Nephron (organoid): ENCODE measurements around the gene KRT80.

Experiments used
- H3K27ac Mint-ChIP-seq, 3 experiments: 2 replicates each; pipeline ENCODE4 v1.8.0; 2020; ENCODE audit warnings: mixed read lengths in 3 of 3, mild to moderate bottlenecking in 2 of 3, moderate library complexity in 1 of 3
- H3K27me3 Mint-ChIP-seq: 2 replicates; pipeline ENCODE4 v1.8.0; 2021; ENCODE audit warnings: low read depth, mild to moderate bottlenecking, moderate library complexity, mixed read lengths
- H3K36me3 Mint-ChIP-seq: 2 replicates; pipeline ENCODE4 v1.8.0; 2020; ENCODE audit warnings: low read depth, mixed read lengths
- H3K4me1 Mint-ChIP-seq: 2 replicates; pipeline ENCODE4 v1.8.0; 2020; ENCODE audit warnings: mixed read lengths
- H3K4me3 Mint-ChIP-seq, 3 experiments: 2 replicates each; pipeline ENCODE4 v1.8.0; 2020; ENCODE audit warnings: mild to moderate bottlenecking in 3 of 3, mixed read lengths in 3 of 3, moderate library complexity in 2 of 3
- H3K9me3 Mint-ChIP-seq: 2 replicates; pipeline ENCODE4 v1.8.0; 2020; ENCODE audit warnings: mixed read lengths
- TF ChIP-seq, protein P1 (sequence below), 3 experiments: fragments of 200-600 bp; sonication (generic); IDR thresholded peaks; one replicate each; pipeline ENCODE4 v1.5.0; 2021; ENCODE audit warnings: antibody characterized with exemption in 3 of 3; ENCODE audit not compliant: unreplicated experiment in 3 of 3

The KRT80 gene

DNA sequence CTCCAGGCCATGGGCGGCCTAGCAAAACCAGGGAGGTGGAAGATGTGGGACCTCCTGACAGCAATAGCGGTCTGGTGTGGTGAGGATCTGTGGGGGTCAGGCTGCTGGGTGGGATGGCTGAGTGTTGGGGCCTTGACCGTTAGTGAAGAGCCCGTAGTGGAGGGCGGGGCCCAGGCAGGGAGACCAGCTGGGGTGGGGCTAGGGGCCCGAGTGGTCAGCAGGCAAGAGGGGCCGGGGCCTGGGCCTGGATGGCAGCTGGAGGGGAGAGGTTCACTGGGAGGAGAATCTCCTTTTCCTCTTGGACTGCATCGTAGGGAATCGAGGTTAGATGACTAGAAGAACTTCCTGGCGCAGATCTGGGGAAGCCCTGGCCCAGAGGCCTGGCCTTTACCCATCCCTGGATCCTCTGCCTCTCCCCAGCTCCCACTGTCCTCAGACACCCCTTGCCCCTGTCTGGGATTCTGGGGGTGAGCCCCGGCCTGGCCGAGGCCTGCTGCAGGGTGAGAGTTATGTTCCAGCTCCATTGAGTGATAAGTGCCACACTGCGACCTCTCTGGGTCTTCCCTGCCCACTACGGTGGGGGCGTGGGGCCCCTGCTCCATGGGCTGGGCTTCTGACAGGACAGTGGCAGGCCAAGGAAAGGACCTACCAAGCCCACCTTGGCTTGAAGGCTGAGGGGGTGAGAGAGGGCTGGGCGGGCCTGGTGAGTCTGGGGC is 47.1 kb downstream of the KRT80 start:
- Mint-ChIP-seq H3K9me3 (no peaks in the 10 kb centered on the region), H3K27ac (peak overlapping the region in 1 of 3 experiments; percentile 20), H3K4me3 (no peak overlapping the region), H3K36me3 (no peaks in the 10 kb centered on the region), H3K4me1 (peaks cover 14% of the 10 kb centered on the region), H3K27me3 (peaks cover 8% of the 10 kb centered on the region)
- TF ChIP-seq, protein P1, sequence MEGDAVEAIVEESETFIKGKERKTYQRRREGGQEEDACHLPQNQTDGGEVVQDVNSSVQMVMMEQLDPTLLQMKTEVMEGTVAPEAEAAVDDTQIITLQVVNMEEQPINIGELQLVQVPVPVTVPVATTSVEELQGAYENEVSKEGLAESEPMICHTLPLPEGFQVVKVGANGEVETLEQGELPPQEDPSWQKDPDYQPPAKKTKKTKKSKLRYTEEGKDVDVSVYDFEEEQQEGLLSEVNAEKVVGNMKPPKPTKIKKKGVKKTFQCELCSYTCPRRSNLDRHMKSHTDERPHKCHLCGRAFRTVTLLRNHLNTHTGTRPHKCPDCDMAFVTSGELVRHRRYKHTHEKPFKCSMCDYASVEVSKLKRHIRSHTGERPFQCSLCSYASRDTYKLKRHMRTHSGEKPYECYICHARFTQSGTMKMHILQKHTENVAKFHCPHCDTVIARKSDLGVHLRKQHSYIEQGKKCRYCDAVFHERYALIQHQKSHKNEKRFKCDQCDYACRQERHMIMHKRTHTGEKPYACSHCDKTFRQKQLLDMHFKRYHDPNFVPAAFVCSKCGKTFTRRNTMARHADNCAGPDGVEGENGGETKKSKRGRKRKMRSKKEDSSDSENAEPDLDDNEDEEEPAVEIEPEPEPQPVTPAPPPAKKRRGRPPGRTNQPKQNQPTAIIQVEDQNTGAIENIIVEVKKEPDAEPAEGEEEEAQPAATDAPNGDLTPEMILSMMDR (IDR thresholded peaks at IDR 0.05; ENCODE audit: unreplicated experiment in 3 of 3) = no peak

DNA sequence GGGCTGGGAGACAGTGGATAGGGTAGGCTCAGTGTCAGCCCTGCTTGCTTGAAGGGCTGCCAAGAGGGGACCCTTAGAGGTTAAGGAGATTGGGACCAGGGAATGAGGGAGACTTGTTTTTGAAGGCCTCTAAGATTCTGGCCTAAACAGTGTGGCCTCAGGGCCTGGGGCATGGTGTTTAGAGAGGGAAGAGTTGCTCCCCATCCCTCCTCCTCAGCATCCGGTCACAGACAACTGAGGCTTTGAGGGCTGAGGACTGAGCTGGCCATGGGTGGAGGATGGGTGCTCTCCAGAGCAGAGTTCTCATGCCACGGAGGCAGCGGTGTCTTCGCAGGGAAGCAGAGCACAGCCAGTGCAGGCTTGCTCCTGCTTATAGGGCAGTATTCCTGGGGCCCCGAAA is 49.4 kb downstream of the KRT80 start:
- Mint-ChIP-seq H3K27me3 (peaks cover 13% of the 10 kb centered on the region), H3K9me3 (no peaks in the 10 kb centered on the region), H3K36me3 (no peaks in the 10 kb centered on the region), H3K4me3 (no peak overlapping the region), H3K27ac (peak overlapping the region in 1 of 3 experiments; percentile 29), H3K4me1 (peaks cover 7% of the 10 kb centered on the region)
- TF ChIP-seq, protein P1 (IDR thresholded peaks at IDR 0.05; ENCODE audit: unreplicated experiment in 3 of 3) = no peak

DNA sequence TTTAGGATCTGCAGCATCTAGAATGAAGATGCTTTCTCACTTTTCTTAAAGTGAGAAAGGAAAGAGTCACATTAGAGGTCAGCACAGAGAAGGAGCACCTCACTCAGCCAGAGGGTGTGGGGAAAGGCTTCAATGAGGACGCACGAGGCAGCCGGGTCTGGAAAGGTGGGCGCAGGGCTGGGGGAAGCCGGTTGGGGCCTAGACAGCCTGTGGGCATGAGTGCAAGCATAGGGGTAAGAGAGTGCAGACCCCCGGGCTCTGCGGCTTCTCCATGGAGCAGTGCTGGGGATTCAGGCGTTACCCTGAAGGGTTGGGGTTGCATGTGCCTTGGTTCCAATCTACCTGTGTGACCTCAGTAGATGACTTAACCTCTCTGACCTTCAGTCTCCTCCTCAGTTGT is 49.9 kb downstream of the KRT80 start:
- peaks cover 7% of the 10 kb centered on the region for H3K4me1 Mint-ChIP-seq
- TF ChIP-seq, protein P1 (IDR thresholded peaks at IDR 0.05; ENCODE audit: unreplicated experiment in 3 of 3) = no peak
- H3K36me3 Mint-ChIP-seq = no peaks in the 10 kb centered on the region
- peak overlapping the region in 1 of 3 experiments; percentile 29 for H3K27ac Mint-ChIP-seq
- no peaks in the 10 kb centered on the region for H3K9me3 Mint-ChIP-seq
- no peak overlapping the region for H3K4me3 Mint-ChIP-seq
- H3K27me3 Mint-ChIP-seq = peaks cover 16% of the 10 kb centered on the region

DNA sequence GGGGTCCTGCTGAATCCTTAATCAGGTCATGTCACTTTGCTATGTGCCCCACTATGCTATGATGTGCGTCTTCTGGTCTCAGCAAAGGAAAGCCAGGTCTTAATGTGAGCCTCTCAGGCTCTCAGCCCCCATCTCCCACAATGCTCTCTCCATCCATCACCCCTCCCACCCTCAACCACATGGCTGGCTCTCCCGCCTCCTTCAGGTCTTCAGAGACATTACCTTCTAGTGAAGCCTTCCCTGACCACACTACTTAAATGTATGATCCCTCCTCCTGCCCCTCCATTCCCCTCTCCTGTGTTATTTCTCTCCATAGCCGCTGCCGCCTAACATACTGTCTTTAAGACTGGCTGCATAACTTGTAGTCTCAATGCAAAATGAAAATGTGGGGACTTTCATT is 50.5 kb downstream of the KRT80 start:
- H3K27ac Mint-ChIP-seq = peak overlapping the region in 1 of 3 experiments; percentile 73
- H3K4me1 Mint-ChIP-seq = peaks cover 7% of the 10 kb centered on the region
- H3K4me3 Mint-ChIP-seq = no peak overlapping the region
- peaks cover 15% of the 10 kb centered on the region for H3K27me3 Mint-ChIP-seq
- H3K9me3 Mint-ChIP-seq = no peaks in the 10 kb centered on the region
- TF ChIP-seq, protein P1 (IDR thresholded peaks at IDR 0.05; ENCODE audit: unreplicated experiment in 3 of 3) = no peak
- H3K36me3 Mint-ChIP-seq = no peaks in the 10 kb centered on the region

DNA sequence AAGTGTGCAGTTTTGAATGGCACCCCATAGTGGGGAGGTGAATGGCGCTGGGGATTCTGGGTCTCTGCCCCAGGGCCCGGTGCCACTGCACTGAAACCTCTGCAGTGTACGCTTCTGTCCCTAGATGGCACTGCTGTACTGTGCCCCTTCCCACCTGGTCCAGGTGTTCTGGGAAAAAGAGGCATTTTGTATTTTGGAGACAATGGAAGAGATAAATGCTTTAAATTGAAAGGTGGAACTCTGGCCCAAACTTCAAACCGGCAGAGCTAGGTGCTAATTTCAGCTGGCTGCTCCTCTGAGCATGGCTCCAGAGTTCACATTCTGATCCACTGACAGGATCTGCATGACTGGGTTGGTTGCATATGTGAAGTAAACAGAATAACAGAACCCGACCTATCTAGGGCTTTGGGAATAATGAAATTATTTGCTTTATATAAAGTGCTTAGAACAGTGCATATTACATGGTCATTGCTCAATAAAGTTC is 52.2 kb downstream of the KRT80 start:
- TF ChIP-seq, protein P1 (IDR thresholded peaks at IDR 0.05; ENCODE audit: unreplicated experiment in 3 of 3) = peak; percentile 60 to 65 (median 65)
- Mint-ChIP-seq H3K27ac (no peak overlapping the region), H3K4me1 (peaks cover 3% of the 10 kb centered on the region), H3K36me3 (no peaks in the 10 kb centered on the region), H3K27me3 (peaks cover 11% of the 10 kb centered on the region), H3K4me3 (no peak overlapping the region), H3K9me3 (no peaks in the 10 kb centered on the region)

DNA sequence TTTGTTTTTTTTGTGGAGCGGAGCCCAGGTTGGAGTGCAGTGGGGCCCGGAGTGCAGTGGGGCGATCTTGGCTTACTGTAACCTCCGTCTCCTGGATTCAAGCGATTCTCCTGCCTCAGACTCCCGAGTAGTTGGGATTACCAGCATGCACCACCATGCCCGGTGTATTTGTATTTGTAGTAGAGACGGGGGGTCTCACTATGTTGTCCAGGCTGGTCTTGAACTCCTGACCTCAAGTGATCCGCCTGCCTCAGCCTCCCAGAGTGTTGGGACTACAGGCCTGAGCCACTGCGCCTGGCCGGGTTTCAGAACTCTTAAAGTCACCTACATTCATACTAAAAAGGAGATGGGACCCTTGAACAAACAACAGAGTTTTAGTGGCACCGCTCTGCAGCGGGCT is 52.7 kb downstream of the KRT80 start:
- Mint-ChIP-seq H3K9me3 (no peaks in the 10 kb centered on the region), H3K4me3 (no peak overlapping the region), H3K4me1 (peaks cover 3% of the 10 kb centered on the region), H3K27ac (no peak overlapping the region), H3K27me3 (peaks cover 11% of the 10 kb centered on the region), H3K36me3 (no peaks in the 10 kb centered on the region)
- TF ChIP-seq, protein P1 (IDR thresholded peaks at IDR 0.05; ENCODE audit: unreplicated experiment in 3 of 3) = no peak
